ENCODE data around the gene VPS52. TPM values are rescaled to one million over a fixed set of nuclear protein-coding genes. Genes with fewer than 3 reads are reported as not detected.

VPS52 gene
- total RNA-seq, 1 experiment from 2014 or later = 47.1 TPM

DNA sequence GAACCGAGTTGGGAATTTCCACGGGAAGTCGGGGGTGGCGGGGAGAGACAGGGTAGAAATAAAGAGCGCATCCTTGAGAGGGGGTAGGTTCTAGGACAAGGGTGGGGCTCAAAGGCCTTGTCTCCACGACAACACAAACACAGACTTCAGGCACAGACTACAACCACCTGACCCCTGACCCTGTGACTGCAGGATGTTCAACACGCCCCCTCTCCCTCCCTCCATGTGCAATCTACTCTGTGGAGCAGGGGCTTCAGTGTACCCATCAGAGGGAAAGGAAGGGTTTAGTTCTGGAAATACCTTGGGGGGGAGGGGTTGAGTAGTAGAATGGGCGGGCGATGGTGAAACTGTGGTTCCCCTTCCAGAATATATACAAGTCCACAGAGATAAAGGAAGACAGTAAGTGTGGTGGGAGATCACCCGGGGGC lies 42.9 kb upstream of the VPS52 start:
- Histone ChIP-seq H2AK5ac (ENCODE audit: insufficient read length, low read length) (no peak overlapping the region), H2BK20ac (ENCODE audit: low read depth, low read length, poor library complexity, severe bottlenecking) (no peak overlapping the region), H3K23me2 (ENCODE audit: insufficient read length, low read depth, low read length, poor library complexity, severe bottlenecking) (peaks cover 31% of the 10 kb centered on the region), H4K5ac (ENCODE audit: insufficient read length, low read depth, low read length) (no peak overlapping the region), H3K4me1 (ENCODE audit: insufficient read depth, low read length) (no peaks in the 10 kb centered on the region), H3K27ac (ENCODE audit: insufficient read length, low read depth, low read length) (no peak overlapping the region), H3K14ac (ENCODE audit: insufficient read depth, low read length) (peak overlapping the region; percentile 49; the same call in 1 of the 2 replicates), H2AFZ (ENCODE audit: low read length) (no peak overlapping the region), H3K4ac (ENCODE audit: low read depth, low read length) (no peak overlapping the region), H3K9ac (ENCODE audit: extremely low read depth, insufficient read length, low read length) (no peak overlapping the region), H3K4me2 (ENCODE audit: insufficient read depth, insufficient read length, low read length) (peak overlapping the region; percentile 92), H4K8ac (replicated peaks; ENCODE audit: insufficient read length, low read depth, low read length) (no peak overlapping the region), H3K79me2 (ENCODE audit: insufficient read depth, low read length) (no peaks in the 10 kb centered on the region; the same call in 1 of the 2 replicates), H3T11ph (ENCODE audit: low read length) (no peak overlapping the region), H3K23ac (ENCODE audit: insufficient read length, low read depth, low read length) (no peak overlapping the region), H3K79me1 (ENCODE audit: insufficient read depth, low read depth, low read length, poor library complexity, severe bottlenecking) (no peaks in the 10 kb centered on the region), H3K27me3 (ENCODE audit: insufficient read depth, low read length) (no peaks in the 10 kb centered on the region), H3K9me3 (ENCODE audit: control insufficient read depth, low read depth, low read length) (no peaks in the 10 kb centered on the region), H3K56ac (ENCODE audit: insufficient read length, low read depth, low read length) (no peak overlapping the region), H2BK15ac (ENCODE audit: low read depth, low read length) (no peak overlapping the region), H2BK12ac (ENCODE audit: insufficient read length, low read depth, low read length) (no peak overlapping the region), H3K18ac (ENCODE audit: insufficient read length, low read depth, low read length) (peak overlapping the region; percentile 39), H4K20me1 (ENCODE audit: control insufficient read depth, insufficient read depth, insufficient read length) (no peaks in the 10 kb centered on the region), H2BK5ac (ENCODE audit: insufficient read length, low read length) (no peak overlapping the region), H4K91ac (ENCODE audit: insufficient read length, low read depth, low read length) (no peak overlapping the region), H2BK120ac (ENCODE audit: low read depth, low read length, poor library complexity, severe bottlenecking) (no peak overlapping the region)
- no peaks in the 10 kb centered on the region; the same call in 1 of the 2 replicates for H3K27me3 Mint-ChIP-seq (ENCODE audit: low read depth)
- H3K4me3 Mint-ChIP-seq = peak overlapping the region; percentile 83 to 97
- TF ChIP-seq, protein P1, sequence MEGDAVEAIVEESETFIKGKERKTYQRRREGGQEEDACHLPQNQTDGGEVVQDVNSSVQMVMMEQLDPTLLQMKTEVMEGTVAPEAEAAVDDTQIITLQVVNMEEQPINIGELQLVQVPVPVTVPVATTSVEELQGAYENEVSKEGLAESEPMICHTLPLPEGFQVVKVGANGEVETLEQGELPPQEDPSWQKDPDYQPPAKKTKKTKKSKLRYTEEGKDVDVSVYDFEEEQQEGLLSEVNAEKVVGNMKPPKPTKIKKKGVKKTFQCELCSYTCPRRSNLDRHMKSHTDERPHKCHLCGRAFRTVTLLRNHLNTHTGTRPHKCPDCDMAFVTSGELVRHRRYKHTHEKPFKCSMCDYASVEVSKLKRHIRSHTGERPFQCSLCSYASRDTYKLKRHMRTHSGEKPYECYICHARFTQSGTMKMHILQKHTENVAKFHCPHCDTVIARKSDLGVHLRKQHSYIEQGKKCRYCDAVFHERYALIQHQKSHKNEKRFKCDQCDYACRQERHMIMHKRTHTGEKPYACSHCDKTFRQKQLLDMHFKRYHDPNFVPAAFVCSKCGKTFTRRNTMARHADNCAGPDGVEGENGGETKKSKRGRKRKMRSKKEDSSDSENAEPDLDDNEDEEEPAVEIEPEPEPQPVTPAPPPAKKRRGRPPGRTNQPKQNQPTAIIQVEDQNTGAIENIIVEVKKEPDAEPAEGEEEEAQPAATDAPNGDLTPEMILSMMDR (conservative IDR thresholded peaks at IDR 0.05) = no peak
- peak overlapping the region in 1 of 3 experiments; percentile 68; a peak in 1 of 7 replicates for H3K27ac Mint-ChIP-seq
- peak; percentile 77 for DNase-seq
- H3K9me3 Mint-ChIP-seq = no peaks in the 10 kb centered on the region
- H3K36me3 Mint-ChIP-seq (ENCODE audit: insufficient read depth in 1 of 3, low read depth in 3 of 3) = peaks cover 7 to 27% (median 19%) of the 10 kb centered on the region in 3 experiments; a peak in 6 of 7 replicates
- no CpG with 5 or more reads among the region's 10 CpGs for WGBS (ENCODE audit: extremely low coverage, insufficient read length, low lambda C conversion rate)
- H3K4me1 Mint-ChIP-seq = peaks cover 42 to 46% of the 10 kb centered on the region in 2 experiments
